Small intestine (tissue), 7 donors: ENCODE data around the gene PIAS4. TPM values are rescaled to one million over a fixed set of nuclear protein-coding genes. Genes with fewer than 3 reads are reported as not detected.

Source experiments
- DNase-seq, 2 donors: peaks; one replicate each; pipeline versions ENCODE4 v3.0.0 to v3.0.0-alpha.2; 2013
- FAIRE-seq: peaks from 2 replicates; lab custom pipeline; 2012; peaks lifted over from hg19 to GRCh38; lab: Jason Lieb, UNC
- H3K27ac ChIP-seq, 3 donors: one replicate each; pipeline ENCODE4 v1.5.1; 2013; ENCODE audit warnings: low read length in 2 of 3, mild to moderate bottlenecking in 2 of 3, control low read depth in 1 of 3, inconsistent platforms in 1 of 3, low read depth in 1 of 3, moderate library complexity in 1 of 3
- H3K27me3 ChIP-seq, 3 donors: one replicate each; pipeline ENCODE4 v1.6.1; 2013; ENCODE audit warnings: low read length in 3 of 3, inconsistent platforms in 1 of 3; ENCODE audit not compliant: control insufficient read depth in 3 of 3, insufficient read depth in 3 of 3
- H3K36me3 ChIP-seq, 3 donors: one replicate each; pipeline ENCODE4 v1.6.1; 2013; ENCODE audit warnings: low read length in 3 of 3, inconsistent platforms in 1 of 3, low read depth in 1 of 3, mild to moderate bottlenecking in 1 of 3, moderate library complexity in 1 of 3; ENCODE audit not compliant: control insufficient read depth in 3 of 3, insufficient read depth in 2 of 3
- H3K4me1 ChIP-seq, 3 donors: one replicate each; pipeline ENCODE4 v1.6.1; 2013; ENCODE audit warnings: low read length in 2 of 3, inconsistent platforms in 1 of 3, low read depth in 1 of 3, mild to moderate bottlenecking in 1 of 3, moderate library complexity in 1 of 3; ENCODE audit not compliant: control insufficient read depth in 3 of 3, insufficient read depth in 2 of 3
- H3K4me3 ChIP-seq, 3 donors: one replicate each; pipeline ENCODE4 v1.5.1; 2013; ENCODE audit warnings: low read length in 3 of 3, control low read depth in 1 of 3, inconsistent platforms in 1 of 3, low read depth in 1 of 3, mild to moderate bottlenecking in 1 of 3, moderate library complexity in 1 of 3
- H3K9me3 ChIP-seq, 2 donors: one replicate each; pipeline ENCODE4 v1.6.1; 2013; ENCODE audit warnings: low read depth in 1 of 2, low read length in 1 of 2; ENCODE audit not compliant: control insufficient read depth in 2 of 2, insufficient read depth in 1 of 2
- WGBS, 3 donors: extraction: QIAGEN DNeasy Blood & Tissue Kit; methylation state at CpG; one replicate each; pipeline ENCODE4 v1.1.7; 2013; 5-methylcytosine and 5-hydroxymethylcytosine counted together
- polyA plus RNA-seq, 4 donors: library from polyadenylated mRNA; stranded (reverse) in 3 of 4; unstranded in 1 of 4; fragments of 200-250 nt in 3 of 4; fragments of 120-200 nt in 1 of 4; gene quantifications; one replicate each; pipeline versions ENCODE4 v1.2.1 to v1.2.3, GENCODE V29; 2013
- donor health status: healthy with polysubstance abuse.
- donor health status: control.
- donor health status: control.
- donor health status: Bipolar disorder and iron deficiency.
- donor health status: healthy.

The PIAS4 gene
- polyA plus RNA-seq, 4 donors: 10.8 to 30.4 (median 13.1) TPM

DNA sequence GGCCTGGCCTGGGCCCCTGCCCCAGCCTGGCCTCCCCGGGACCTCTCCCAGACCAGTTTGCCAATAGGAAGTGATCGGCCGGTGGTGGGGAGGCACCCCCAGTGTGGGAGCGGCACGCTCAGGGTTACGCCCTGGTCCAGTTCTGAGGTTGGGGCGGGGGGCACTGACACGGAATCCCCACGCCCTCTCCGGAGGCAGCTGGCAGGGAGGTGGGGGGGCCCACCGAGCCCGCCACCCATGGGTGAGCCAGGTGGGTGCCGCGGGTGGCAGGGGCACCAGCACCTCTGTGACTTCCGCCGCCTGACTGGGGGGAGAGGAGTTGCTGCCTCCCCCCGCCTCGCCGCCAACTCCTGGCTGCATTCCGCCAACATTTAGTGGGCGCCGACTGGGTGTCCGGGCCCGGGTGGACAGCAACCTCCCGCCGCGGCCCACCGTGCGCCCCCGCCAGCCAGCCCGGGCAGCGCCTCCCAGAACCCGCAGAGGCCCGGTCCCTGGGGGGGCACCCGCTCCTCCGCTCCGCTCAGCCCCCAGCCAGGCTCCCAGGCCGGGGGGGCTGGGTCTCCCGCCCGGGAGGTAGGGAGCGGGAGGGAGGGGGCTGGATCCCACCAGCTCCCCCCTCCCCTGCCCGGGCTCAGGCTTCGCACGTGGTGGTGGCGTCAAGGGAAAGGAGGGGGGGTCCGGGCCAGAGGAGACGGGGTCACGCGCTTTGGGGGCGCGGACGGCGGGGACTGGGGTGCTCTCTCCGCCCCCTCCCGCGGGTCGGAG is 57.1 kb downstream of the PIAS4 start:
- H3K4me1 ChIP-seq: peaks cover 2 to 52% (median 4%) of the 10 kb centered on the region in 3 donors
- FAIRE-seq (no peak), DNase-seq (peak; percentile 57 to 73)
- WGBS, 3 donors: 0 to 1% (median 1%) methylated on average over 20 to 57 of the region's 57 CpGs
- H3K27ac ChIP-seq: peak overlapping the region; percentile 89 to 100 (median 98)
- H3K4me3 ChIP-seq: peak overlapping the region; percentile 92 to 100 (median 95)
- no peaks in the 10 kb centered on the region for H3K27me3 ChIP-seq
- no peaks in the 10 kb centered on the region for H3K9me3 ChIP-seq
- H3K36me3 ChIP-seq: peaks cover 0 to 48% (median 4%) of the 10 kb centered on the region in 3 donors

DNA sequence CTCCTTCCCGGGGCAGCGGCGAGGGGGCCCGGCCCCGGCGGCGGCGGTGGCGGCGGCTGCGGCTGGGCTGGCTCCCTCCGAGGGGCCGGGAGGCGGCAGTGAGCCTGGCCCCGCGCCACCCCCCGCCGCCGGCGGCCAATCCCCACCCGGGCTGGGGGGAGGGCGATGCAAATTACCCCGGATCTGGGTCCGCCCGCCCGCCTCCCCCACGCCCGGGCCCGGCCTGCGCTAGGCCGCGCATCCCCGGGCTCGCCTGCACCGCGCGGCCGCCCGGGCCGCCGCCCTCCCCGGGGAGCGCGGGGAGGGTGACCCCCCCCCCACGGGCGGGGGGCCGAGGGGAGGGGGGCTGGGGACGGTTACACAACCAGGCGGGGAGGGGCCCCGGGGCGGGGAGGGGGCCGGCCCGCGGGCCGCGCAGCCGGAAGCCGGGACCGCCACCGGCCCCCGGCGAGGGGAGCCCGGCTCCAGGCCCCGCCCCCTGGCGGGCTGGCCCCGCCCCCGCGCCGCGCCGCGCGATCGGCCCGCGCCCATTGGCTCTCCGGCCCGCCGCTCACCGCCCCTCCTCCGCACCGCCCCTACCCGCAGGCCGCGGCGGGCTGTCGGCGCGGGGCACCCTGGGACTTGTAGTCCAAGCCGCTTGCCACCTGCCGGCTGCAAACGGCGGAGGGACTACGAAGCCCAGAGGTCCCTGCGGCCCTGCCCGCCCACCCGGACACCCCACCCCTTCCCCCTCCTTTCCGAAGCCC is 58.1 kb downstream of the PIAS4 start:
- H3K4me3 ChIP-seq: peak overlapping the region; percentile 95 to 100 (median 99)
- H3K4me1 ChIP-seq: peaks cover 2 to 46% (median 4%) of the 10 kb centered on the region in 3 donors
- H3K36me3 ChIP-seq: peaks cover 0 to 42% (median 4%) of the 10 kb centered on the region in 3 donors
- FAIRE-seq: no peak
- 0 to 7% (median 1%) methylated on average over 3 to 95 of the region's 98 CpGs for WGBS, 3 donors
- no peaks in the 10 kb centered on the region for H3K27me3 ChIP-seq
- peak overlapping the region; percentile 94 to 100 (median 98) for H3K27ac ChIP-seq
- DNase-seq: peak; percentile 94 to 98
- no peaks in the 10 kb centered on the region for H3K9me3 ChIP-seq

DNA sequence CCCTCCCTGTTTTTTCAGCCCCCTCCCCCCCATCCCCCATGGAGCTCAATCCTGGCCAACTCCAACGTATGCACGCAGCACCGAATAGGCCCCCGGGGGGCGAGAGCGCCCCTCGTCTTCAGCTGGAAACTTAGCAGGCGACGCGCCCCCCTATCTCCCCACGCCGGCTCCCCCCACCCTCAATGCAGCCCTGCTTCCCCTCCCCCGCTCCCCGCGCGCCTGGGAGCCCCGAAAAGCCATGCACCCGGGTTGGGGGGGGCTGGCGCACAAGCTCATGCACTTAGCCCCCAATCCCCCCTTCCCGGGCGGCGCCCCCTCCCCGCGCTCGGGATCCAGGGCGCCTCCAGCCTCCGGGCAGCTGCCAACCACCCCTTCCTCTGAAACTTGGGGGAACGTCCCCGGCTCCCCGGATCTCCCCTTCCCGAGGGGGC is 58.7 kb downstream of the PIAS4 start:
- Histone ChIP-seq H3K36me3 (peaks cover 0 to 36% (median 4%) of the 10 kb centered on the region in 3 donors), H3K4me3 (peak overlapping the region; percentile 95 to 100 (median 99)), H3K27ac (peak overlapping the region; percentile 94 to 98 (median 98)), H3K9me3 (no peaks in the 10 kb centered on the region), H3K4me1 (peaks cover 2 to 41% (median 4%) of the 10 kb centered on the region in 3 donors), H3K27me3 (no peaks in the 10 kb centered on the region)
- no peak for DNase-seq
- no peak for FAIRE-seq
- 1 to 2% (median 1%) methylated on average over 19 to 31 of the region's 31 CpGs for WGBS, 3 donors

DNA sequence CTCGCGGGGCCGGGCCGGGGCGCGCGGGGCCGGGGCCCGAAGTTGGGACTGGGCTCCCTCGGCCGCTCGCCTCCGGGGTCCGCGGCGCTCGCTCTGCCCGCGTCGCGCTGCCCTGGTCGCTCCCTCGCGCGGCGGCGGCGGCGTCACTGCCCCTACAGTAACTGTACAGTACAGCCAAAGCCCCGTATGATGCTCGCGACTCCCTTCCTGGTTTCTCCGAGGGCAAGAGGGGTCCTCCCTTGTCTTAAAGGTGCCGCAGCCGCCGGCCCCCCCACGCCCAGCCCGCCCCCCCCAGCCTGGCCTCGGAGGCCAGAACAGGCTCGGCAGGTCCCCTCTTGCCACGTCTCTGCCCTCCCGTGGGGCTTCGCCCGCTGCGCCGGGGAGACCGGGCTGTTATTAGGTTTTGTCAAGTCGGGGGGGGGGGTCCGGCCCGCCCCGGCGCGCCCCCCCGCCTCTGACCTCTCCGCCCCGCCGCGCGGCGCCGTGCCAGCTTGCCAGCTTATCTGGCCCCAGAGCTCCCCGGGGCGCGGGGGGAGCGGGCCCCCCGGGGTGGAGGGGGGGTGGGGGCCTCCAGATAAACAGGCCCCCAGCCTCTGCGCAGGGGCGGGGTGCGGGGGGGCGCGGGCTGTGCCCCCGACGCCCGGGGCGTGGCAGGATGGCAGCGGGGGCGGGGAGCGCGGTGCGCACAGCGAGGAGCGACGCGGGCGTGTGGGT is 59.3 kb downstream of the PIAS4 start, which contains the start of gene ZBTB7A:
ZBTB7A (minus strand) TSS at position 218 of the 714 bp plus-strand sequence. CDS start 11,667 bp downstream, outside the sequence.
- Histone ChIP-seq H3K36me3 (peaks cover 0 to 30% (median 4%) of the 10 kb centered on the region in 3 donors), H3K27me3 (no peaks in the 10 kb centered on the region), H3K9me3 (no peaks in the 10 kb centered on the region), H3K4me3 (peak within 1 kb of the TSS; percentile 95 to 100 (median 99)), H3K27ac (peak within 1 kb of the TSS; percentile 94 to 98 (median 98)), H3K4me1 (peaks cover 2 to 36% (median 4%) of the 10 kb centered on the region in 3 donors)
- 0 to 2% (median 1%) methylated on average over 38 to 85 of the region's 85 CpGs for WGBS, 3 donors
- DNase-seq: peak; percentile 89 to 92
- no peak for FAIRE-seq

DNA sequence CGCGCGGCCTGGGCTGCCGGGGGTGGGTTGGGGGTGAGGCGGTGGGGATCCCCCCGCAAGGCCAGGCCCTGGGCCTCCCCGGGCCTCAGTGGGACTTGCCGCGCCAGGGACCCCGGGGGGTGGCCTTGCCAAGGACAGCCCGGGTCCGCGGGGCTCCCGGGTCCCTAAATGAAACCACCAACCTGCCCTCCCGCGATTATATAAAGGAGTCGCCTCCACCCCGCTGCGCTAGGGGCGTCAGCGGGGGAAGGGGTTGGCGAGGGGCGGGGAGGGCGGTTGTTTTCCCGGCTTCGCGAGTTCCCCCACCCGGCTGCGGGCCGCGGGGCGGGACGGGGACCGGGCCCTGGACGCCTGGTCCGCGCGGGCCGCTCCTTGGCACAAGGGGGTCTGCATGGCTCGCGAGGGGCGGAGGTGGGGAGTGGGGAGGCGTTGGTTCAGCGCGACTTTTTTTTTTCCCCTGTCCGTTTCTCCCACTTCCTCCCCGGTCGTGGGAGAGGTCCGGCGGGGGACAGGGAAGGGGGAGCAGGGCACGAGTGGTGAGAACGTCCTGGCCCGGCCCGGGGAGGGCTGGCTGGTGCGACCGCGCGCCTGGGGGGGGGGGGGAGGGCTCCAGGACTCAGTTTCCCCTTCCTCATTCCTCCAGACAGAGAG is 60.0 kb downstream of the PIAS4 start:
- FAIRE-seq (no peak), DNase-seq (no peak)
- 0 to 1% (median 1%) methylated on average over 28 to 56 of the region's 58 CpGs for WGBS, 3 donors
- H3K4me1 ChIP-seq: peaks cover 2 to 29% (median 3%) of the 10 kb centered on the region in 3 donors
- H3K27me3 ChIP-seq: no peaks in the 10 kb centered on the region
- H3K9me3 ChIP-seq: no peaks in the 10 kb centered on the region
- H3K36me3 ChIP-seq: peaks cover 0 to 23% (median 4%) of the 10 kb centered on the region in 3 donors
- peak overlapping the region; percentile 94 to 98 (median 97) for H3K27ac ChIP-seq
- H3K4me3 ChIP-seq: peak overlapping the region; percentile 75 to 100 (median 95)

DNA sequence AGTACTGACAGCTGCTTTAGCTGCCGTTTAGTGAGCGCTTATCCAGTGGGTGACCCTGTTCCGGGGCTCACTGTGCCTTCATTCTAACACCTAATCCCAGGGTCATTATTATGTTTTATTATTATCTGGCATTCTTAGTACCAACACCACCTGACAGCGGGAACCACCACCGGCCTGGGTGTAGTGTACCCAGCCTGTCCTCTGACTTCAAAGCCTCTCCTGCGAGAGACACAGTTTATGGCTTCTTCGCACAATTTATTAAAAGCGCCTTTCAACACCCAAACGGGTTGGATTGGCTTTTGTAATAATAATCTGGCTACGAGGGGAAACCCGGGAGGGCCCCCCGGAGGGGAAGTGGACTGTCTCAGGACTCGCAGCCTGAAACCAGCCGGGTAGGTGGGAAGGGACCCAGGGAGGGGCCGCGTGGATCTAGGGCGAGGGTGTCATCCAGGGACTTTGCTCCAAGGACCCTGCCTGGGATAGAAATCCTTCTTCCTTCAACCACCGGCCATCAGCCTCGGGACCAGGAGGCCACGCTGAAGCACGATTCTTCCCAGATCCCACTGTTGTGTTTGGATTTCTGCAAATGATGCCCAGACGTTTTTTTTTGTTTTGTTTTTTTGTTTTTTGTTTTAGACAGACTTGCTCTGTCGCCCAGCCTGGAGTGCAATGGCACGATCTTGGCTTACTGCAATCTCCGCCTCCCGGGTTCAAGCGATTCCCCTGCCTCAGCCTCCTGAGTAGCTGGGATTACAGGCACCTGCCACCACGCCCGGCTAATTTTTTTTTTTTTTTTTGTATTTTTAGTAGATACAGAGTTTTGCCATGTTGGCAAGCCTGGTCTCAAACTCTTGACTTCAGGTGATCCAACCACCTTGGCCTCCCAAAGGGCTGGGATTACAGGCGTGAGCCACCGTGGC is 60.8 kb downstream of the PIAS4 start:
- Histone ChIP-seq H3K4me3 (peak overlapping the region in 2 of 3 donors; percentile 75 to 95), H3K27me3 (no peaks in the 10 kb centered on the region), H3K9me3 (no peaks in the 10 kb centered on the region), H3K27ac (peak overlapping the region; percentile 94 to 98 (median 97)), H3K36me3 (peaks cover 0 to 16% (median 0%) of the 10 kb centered on the region in 3 donors), H3K4me1 (peaks cover 0 to 21% (median 2%) of the 10 kb centered on the region in 3 donors)
- FAIRE-seq (no peak), DNase-seq (peak; percentile 66 to 78)
- WGBS, 3 donors: 7 to 22% (median 16%) methylated on average over 29 to 31 of the region's 31 CpGs
